Fibroblast of lung (primary cell): ENCODE data around the gene VMO1.

ENCODE experiments used
- CTCF ChIP-seq, 2 donors: IDR thresholded peaks in 1 of 2; conservative IDR thresholded peaks in 1 of 2; 1 replicate in 1 of 2; 2 replicates in 1 of 2; pipeline ENCODE4 v1.5.1; 2011 to 2012; ENCODE audit warnings: low read length in 2 of 2, control low read depth in 1 of 2, inconsistent platforms in 1 of 2, low read depth in 1 of 2, mild to moderate bottlenecking in 1 of 2
- EZH2 ChIP-seq: IDR thresholded peaks from 2 replicates; pipeline ENCODE4 v1.5.1; 2012; ENCODE audit warnings: low read length, control low read depth, mild to moderate bottlenecking; ENCODE audit errors: missing control alignments

- no peak for TF ChIP-seq CTCF (conservative IDR thresholded peaks at IDR 0.05 in 1 of 2, IDR thresholded peaks at IDR 0.05 in 1 of 2; ENCODE audit: low read depth in 1 of 2, low read length in 2 of 2)
- TF ChIP-seq EZH2, result no peak
Observed at GRCh38 chr17:4833941-4834680, 47.9 kb upstream of the VMO1 start.
